HG03045 (cell line): ENCODE measurements around the gene ZC3H6.
A peak's percentile ranks its signal among the peaks of the same experiment; 100 is the strongest.
"Not testable (repeated sequence)": the region's sequence is repeated elsewhere in the genome, so short reads cannot be mapped to it uniquely, and the experiment has no call there.

ENCODE experiments used
- ATAC-seq: cut with Tn5 transposase; IDR thresholded peaks from one replicate; pipeline ENCODE4 v1.9.1; 2021; ENCODE audit warnings: mild to moderate bottlenecking, moderate library complexity; ENCODE audit not compliant: unreplicated experiment

Gene ZC3H6

GRCh38 chr2:112275887-112276773 lies 733 bp downstream of the ZC3H6 start:
- peak; percentile 54 for ATAC-seq

- no peak for ATAC-seq
Observed at GRCh38 chr2:112276954-112277353, 1.6 kb downstream of the ZC3H6 start.

GRCh38 chr2:112277596-112278220 lies 2.3 kb downstream of the ZC3H6 start:
- no peak for ATAC-seq

- ATAC-seq = not testable (repeated sequence)
Observed at GRCh38 chr2:112282066-112282465, 6.7 kb downstream of the ZC3H6 start.

GRCh38 chr2:112283535-112283934 lies 8.1 kb downstream of the ZC3H6 start:
- ATAC-seq = not testable (repeated sequence)

- no peak for ATAC-seq
Observed at GRCh38 chr2:112290088-112290487, 14.7 kb downstream of the ZC3H6 start.

GRCh38 chr2:112290648-112291047 lies 15.3 kb downstream of the ZC3H6 start:
- no peak for ATAC-seq

GRCh38 chr2:112293636-112294401 lies 18.4 kb downstream of the ZC3H6 start:
- ATAC-seq = no peak

GRCh38 chr2:112295407-112296078 lies 20.1 kb downstream of the ZC3H6 start:
- no peak for ATAC-seq

- ATAC-seq = no peak
Observed at GRCh38 chr2:112296407-112296806, 21.0 kb downstream of the ZC3H6 start.

- no peak for ATAC-seq
Observed at GRCh38 chr2:112301171-112301584, 25.8 kb downstream of the ZC3H6 start.

- ATAC-seq = no peak
Observed at GRCh38 chr2:112301973-112302372, 26.6 kb downstream of the ZC3H6 start.

GRCh38 chr2:112304298-112304941 lies 29.0 kb downstream of the ZC3H6 start:
- ATAC-seq = no peak

- ATAC-seq = no peak
Observed at GRCh38 chr2:112305132-112305531, 29.7 kb downstream of the ZC3H6 start.

GRCh38 chr2:112310906-112311305 lies 35.5 kb downstream of the ZC3H6 start:
- no peak for ATAC-seq

- ATAC-seq = no peak
Observed at GRCh38 chr2:112311932-112312331, 36.5 kb downstream of the ZC3H6 start.

GRCh38 chr2:112312821-112313220 lies 37.4 kb downstream of the ZC3H6 start:
- ATAC-seq = no peak

- no peak for ATAC-seq
Observed at GRCh38 chr2:112314856-112315255, 39.5 kb downstream of the ZC3H6 start.

- ATAC-seq = no peak
Observed at GRCh38 chr2:112317303-112318158, 42.1 kb downstream of the ZC3H6 start.
